GM10266 (cell line): ENCODE measurements around the gene RFTN1.

ENCODE experiments used
- DNase-seq: peaks from one replicate; pipeline ENCODE4 v3.0.0; 2012; ENCODE audit errors: extremely low spot score
- TF ChIP-seq, protein P1 (sequence below): IDR thresholded peaks from 2 replicates; pipeline ENCODE4 v1.5.1; 2012; ENCODE audit warnings: mild to moderate bottlenecking, low read depth; ENCODE audit not compliant: control insufficient read depth, insufficient read depth; ENCODE audit errors: missing control alignments

Gene RFTN1

DNA sequence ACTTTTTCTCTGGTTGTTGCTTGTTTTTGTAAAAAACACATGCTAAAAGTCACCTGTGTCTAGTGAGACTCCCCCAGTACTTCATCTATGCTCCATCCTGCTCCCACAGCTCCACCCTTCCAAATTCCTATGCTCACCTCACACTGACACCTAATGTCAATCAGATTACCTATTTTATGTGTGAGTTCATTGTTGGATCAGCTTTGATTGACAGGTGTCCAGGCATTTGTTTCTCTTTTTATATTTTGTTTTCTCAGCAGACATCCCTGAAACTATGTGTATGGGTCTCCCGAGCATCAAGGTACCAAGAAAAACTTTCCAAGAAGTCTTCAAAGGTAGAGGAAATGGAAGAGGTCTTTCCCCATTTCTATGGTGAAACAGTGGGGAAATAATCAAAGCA lies 13.4 kb downstream of the RFTN1 start:
- TF ChIP-seq, protein P1, sequence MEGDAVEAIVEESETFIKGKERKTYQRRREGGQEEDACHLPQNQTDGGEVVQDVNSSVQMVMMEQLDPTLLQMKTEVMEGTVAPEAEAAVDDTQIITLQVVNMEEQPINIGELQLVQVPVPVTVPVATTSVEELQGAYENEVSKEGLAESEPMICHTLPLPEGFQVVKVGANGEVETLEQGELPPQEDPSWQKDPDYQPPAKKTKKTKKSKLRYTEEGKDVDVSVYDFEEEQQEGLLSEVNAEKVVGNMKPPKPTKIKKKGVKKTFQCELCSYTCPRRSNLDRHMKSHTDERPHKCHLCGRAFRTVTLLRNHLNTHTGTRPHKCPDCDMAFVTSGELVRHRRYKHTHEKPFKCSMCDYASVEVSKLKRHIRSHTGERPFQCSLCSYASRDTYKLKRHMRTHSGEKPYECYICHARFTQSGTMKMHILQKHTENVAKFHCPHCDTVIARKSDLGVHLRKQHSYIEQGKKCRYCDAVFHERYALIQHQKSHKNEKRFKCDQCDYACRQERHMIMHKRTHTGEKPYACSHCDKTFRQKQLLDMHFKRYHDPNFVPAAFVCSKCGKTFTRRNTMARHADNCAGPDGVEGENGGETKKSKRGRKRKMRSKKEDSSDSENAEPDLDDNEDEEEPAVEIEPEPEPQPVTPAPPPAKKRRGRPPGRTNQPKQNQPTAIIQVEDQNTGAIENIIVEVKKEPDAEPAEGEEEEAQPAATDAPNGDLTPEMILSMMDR, result no peak
- DNase-seq, result no peak

DNA sequence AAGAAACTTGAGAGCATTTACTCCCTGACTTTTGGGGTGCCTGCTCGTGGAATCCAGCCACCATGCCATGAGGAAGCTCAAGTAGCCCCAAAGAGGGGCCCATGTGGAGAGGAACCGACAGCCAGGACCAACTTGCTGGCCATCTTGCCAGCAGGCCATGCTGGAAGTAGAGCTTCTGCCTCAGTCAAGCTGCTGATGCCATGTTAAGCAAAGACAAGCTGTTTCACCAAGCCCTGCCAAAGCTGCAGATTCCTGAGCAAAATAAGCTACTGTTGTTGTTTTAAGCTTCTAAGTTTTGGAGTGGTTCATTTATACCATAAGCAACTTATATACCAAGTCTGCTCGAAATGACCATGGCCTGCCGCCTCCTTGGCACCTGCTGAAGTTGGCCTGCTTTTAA lies 14.1 kb downstream of the RFTN1 start:
- TF ChIP-seq, protein P1, result no peak
- no peak for DNase-seq

DNA sequence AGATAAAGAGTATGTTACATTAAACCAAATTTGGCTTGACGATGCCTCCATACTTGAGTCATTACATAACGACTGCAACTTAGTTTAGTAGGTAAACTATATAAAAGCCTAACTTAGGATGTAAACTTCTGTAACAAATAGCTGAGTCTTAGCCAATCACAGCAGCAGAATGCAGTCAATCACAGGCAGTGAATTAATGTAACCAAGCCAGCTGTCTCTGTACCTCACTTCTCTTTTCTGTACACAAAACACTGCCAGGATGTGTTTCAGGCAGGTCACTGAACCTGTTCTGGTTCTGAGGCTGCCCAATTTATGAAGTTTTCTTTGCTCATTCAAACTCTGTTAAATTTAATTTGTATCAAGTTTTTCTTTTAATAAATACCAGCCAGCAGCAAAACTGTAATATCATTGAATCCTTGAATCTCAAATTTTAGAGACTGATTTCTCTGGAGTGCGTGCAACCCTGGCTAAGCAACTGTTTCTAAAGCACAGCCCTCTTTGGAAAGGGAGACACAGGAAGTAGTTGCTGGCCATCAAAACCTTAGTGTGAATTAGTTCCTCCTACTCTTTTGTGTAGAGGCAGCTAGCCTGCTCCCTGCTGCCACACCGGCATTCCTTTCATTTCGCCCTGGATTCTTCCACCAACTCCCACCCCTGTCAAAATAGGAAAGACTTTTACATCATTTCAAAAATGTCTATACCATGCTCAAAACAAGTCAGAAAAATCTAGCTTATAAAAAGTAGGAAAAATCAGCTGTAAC lies 15.2 kb downstream of the RFTN1 start:
- no peak for DNase-seq
- TF ChIP-seq, protein P1, result no peak

DNA sequence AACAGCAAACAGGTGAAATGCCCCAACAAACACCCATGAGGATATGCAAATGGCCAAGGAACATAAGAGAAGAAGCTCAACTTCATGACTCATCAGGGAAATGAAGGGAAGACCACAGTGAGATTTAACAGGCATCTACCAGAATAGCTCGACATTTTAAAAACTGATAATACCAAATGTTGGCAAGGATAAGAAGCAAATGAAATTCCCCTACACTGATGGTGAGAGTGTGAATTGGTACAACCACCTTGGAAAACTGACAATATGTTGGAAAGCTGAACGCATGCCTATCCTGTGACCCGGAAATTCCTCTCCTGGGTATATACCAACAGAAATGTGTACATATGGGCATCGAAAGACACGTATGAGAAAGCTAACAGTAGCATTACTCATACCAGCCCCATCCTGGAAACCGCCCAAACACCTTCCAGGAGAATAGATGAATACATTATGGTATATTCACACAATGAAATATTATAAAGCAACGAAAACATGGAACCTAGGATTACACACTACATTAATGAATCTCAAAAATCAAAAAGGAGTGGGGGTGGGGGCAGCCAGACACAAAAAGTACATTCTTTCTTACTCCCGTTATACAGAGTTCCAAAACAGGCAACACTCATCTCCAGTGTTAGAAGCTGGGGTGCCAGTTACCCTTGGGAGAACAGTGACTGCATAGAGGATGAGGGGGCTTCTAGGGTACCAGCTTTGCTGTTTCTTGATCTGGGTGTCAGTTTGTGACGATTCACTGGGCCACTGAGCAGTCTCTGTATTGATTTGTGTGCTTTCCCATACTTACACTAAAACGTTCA lies 16.9 kb downstream of the RFTN1 start:
- TF ChIP-seq, protein P1, result no peak
- DNase-seq, result no peak

DNA sequence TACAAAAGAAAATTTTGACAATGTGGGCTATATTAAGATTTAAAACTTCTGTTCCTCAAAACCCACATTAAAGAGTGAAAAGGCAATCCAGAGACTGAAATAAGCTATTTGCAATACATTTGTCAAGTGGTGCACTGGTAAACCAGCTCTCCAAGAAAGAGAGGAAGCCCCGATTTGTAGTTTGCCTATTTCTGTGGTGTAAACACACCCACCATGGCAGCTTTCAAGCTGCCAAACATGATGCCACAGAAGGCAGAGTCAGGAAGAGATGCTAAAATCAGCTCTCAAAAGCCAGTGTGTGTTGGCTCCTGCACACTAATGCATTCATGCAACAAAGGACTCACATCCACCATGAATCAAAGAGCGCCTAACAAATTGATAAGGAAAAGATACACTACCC lies 17.5 kb downstream of the RFTN1 start:
- TF ChIP-seq, protein P1, result no peak

DNA sequence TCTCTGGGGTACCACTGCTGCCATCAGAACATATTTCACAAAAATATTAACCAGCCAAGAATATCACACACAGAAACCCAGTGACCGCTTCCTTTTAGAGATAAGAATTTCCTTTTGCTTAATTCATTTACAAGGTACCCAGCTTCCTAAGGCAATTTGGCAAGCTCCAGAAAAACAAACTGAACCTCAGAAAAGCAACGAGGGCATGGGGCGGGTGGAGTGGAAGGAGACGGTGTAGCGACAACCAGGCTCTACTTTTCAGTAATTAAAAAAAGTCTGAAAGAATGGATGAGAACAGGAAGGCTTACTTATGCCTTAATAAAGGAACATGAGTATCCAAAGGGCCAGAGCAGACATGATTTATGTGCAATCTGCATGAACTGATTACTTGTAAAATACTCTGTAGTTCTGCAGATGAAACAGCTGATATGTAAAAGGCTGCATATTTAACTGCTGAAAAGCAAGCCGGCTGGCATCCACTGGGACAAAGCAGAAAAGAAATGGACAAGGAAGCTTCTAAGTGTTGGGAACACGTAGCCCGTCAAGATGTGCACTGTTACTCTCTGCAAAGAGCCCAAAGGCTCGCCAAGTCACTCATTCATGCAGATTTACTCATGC lies 18.6 kb downstream of the RFTN1 start:
- TF ChIP-seq, protein P1, result no peak
- DNase-seq, result no peak

More for the DNA sequence above, 17.5 kb downstream of the RFTN1 start:
- no peak for DNase-seq
